Mammary microvascular endothelial cell (primary cell): Measurements from ENCODE around the gene GEMIN4. TPM values are rescaled to one million over a fixed set of nuclear protein-coding genes. Genes with fewer than 3 reads are reported as not detected.

Experiments
- total RNA-seq: library from RNA; depleted of rRNA; stranded (reverse); fragments of >200 nt; gene quantifications from 2 replicates; pipeline ENCODE4 v1.2.3, GENCODE V29; 2015

GEMIN4 gene
- 24.4 and 28.2 TPM in 2 replicates for total RNA-seq

DNA sequence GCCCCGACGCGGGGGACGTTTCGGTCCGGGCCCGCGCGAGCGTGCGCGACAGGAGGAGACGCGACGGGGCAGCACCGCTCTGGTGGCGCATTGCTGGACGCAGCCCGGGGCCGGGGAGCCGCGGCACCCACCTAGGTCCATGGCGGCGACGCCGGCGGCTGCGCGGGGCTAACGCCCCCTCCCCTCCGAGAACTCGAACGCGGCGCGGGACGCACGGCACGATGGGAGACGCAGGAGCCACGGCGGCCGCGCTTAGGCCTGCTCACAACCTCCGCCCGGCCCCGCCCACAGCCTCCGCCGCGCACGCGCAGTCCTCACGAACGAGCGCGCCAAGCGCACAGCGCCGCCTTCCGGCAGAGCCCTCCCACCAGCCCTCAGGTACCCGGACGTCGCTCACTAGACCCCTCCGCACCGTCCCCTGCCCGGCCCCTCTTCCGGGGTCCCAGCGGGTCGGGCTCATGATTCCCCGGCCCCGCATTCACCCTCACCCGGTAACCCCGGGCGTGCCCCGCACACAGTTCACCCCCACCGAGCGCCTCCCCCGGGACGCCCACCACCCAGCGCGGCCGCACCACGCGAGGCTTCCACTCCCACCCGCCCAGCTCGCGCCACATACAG is at the start of gene GEMIN4:
Gene GEMIN4, minus strand, starts transcription at position 263 of the 618 bp plus-strand sequence. Its CDS starts 122 bp downstream, at position 141.

DNA sequence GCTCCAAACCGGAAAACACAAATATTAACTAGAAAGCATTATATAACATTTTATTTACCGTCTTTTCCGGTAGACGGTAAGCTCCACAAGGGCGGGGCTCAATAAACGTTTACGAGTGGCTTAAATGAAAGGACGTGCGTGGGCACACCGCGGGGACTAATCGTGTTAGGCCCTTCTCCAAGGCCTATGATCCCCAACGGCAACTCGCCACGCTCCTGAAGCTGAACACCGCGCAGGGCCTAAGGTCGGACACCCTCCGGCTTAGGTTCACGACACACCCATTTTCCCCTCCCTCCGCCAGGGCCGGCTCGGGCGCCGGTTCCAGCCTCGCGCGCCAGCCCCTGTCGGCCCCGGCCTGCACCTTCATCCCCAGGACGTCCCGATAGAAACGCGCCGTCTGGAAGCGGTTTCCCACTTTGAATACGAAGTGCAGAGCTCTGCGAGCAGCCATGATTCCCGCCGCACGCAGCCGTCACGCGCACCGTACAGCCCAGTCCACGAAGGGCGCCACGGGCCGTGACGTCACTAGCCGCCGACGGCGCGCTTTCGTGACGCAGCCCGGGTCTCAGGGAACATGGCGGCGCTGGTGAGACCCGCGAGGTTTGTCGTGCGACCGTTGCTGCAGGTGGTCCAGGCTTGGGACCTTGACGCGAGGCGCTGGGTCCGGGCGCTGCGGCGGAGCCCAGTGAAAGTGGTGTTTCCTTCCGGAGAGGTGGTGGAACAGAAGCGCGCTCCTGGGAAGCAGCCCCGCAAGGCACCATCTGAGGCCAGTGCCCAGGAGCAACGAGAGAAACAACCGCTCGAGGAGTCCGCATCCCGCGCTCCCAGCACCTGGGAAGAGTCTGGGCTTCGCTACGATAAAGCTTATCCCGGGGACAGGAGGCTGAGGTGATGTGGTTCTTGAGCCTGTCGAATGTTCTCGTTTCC is 30.0 kb upstream of the GEMIN4 start, which contains the start of the genes GLOD4 and MRM3:
Gene GLOD4, minus strand, starts transcription at position 476 of the 927 bp plus-strand sequence. Its CDS starts 25 bp downstream, at position 451.
Gene MRM3, plus strand, starts transcription at position 549 of the 927 bp plus-strand sequence. Its CDS starts 26 bp downstream, at position 575.

DNA sequence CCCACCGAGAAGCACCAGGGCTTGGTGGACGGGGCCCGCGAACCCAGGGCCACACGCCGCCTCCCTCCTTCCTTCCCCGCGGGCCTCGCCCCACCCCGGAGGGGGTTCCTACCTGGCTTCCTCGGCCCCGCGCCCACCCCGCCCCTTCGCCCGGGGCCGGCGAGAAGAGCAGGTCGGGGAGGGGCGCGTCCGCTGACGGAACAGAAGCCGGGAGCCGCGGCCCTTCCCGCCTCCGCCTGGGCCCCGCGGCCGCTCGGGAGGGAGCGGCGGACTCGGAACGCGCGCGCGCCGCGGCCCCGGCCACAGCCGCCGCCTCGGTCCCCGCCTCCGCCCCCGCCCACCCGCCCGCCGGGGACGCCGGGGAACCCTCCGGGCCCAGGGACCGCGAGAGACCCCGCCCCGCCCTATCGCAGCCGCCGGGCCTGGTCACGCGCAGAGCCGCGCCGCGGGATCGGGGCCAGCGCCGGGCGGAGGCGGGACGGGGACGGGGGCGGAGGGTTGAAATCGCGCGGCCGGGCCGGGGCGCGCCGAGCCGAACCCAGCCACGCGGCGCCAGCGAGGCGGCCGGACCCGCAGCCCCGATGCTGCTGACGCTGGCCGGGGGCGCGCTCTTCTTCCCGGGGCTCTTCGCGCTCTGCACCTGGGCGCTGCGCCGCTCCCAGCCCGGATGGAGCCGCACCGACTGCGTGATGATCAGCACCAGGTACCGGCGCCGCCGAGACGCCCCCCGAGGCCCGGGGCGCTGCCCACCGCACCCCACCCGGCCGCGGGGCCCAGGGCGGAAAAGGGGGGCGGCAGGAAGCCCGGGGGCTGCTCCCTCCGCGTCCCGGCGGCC is 19.8 kb downstream of the GEMIN4 start, which contains the start of gene TLCD3A:
Gene TLCD3A, plus strand, starts transcription at position 530 of the 835 bp plus-strand sequence. Its CDS starts 52 bp downstream, at position 582.

Other genes with a start within 250 kb of the GEMIN4 start
- 17.5 and 19.5 TPM in 2 replicates for gene VPS53, start 37.4 kb downstream of the GEMIN4 start, total RNA-seq
- gene TLCD3A, start 19.7 kb downstream of the GEMIN4 start, total RNA-seq = 21.2 and 27.1 TPM in 2 replicates
- 79.8 and 84.6 TPM in 2 replicates for gene GLOD4, start 30.0 kb upstream of the GEMIN4 start, total RNA-seq
- gene MRM3, start 30.1 kb upstream of the GEMIN4 start, total RNA-seq = 21.6 and 25.9 TPM in 2 replicates
- 10.7 and 12.6 TPM in 2 replicates for gene NXN, start 227.5 kb upstream of the GEMIN4 start, total RNA-seq
- gene TIMM22, start 244.9 kb upstream of the GEMIN4 start, total RNA-seq = 23.7 and 27.9 TPM in 2 replicates